GM12878 (cell line): ENCODE measurements around the gene CHMP4A. TPM values are rescaled to one million over a fixed set of nuclear protein-coding genes. Genes with fewer than 3 reads are reported as not detected.
"Not testable (repeated sequence)": the region's sequence is repeated elsewhere in the genome, so short reads cannot be mapped to it uniquely, and the experiment has no call there.

Experiments used
- ATAC-seq: fragments of 200-7000 bp; cut with Tn5 transposase; 3 replicates; pipeline ENCODE4 v1.9.1; 2020; ENCODE audit warnings: mild to moderate bottlenecking, moderate library complexity
- BruUV-seq: library from RNA; stranded (reverse); fragments of 400-500 nt; replicated peaks from 2 replicates; lab custom pipeline; 2021; lab: Mats Ljungman, UMichigan
- CTCF ChIA-PET: fragments of 300-600 bp; sonication (Branson Sonifier 250); formaldehyde crosslinking; extraction: SDS; loops from one replicate; lab custom pipeline; 2021; ENCODE audit warnings: inconsistent platforms; lab: Yijun Ruan, JAX
- POLR2A ChIA-PET: fragments of 350-600 bp; formaldehyde crosslinking; extraction: SDS; loops from one replicate; lab custom pipeline; 2021; ENCODE audit warnings: inconsistent platforms; lab: Charles Lee
- RAD21 ChIA-PET: fragments of 300-600 bp; sonication (Branson Sonifier 250); formaldehyde crosslinking; loops from one replicate; lab custom pipeline; 2023; ENCODE audit warnings: antibody characterized with exemption; ENCODE audit not compliant: unreplicated experiment; lab: Charles Lee
- SMC1A ChIA-PET: fragments of 300-600 bp; sonication (Branson Sonifier 250); formaldehyde crosslinking; loops from one replicate; lab custom pipeline; 2023; ENCODE audit not compliant: unreplicated experiment, uncharacterized antibody; lab: Charles Lee
- DNase-seq: peaks from one replicate; pipeline ENCODE4 v3.0.0-alpha.2; 2011; ENCODE audit warnings: low read depth, low spot score
- FAIRE-seq: peaks from 3 replicates; lab custom pipeline; 2011; peaks lifted over from hg19 to GRCh38; lab: Jason Lieb, UNC
- H2AFZ ChIP-seq: 2 replicates; pipeline ENCODE4 v1.6.0; 2011; ENCODE audit warnings: low read depth, low read length, control low read depth; ENCODE audit not compliant: control insufficient read depth
- H3K27ac ChIP-seq: 2 replicates; pipeline ENCODE4 v1.5.1; 2011; ENCODE audit warnings: control low read depth; ENCODE audit not compliant: control insufficient read depth, insufficient read depth
- H3K27me3 ChIP-seq, 2 experiments: replicated peaks in 1 of 2; 2 replicates each; pipeline versions ENCODE4 v1.6.0 to v1.6.1; 2011; ENCODE audit warnings: low read length in 1 of 2; ENCODE audit not compliant: control insufficient read depth in 2 of 2, insufficient read depth in 2 of 2
- H3K36me3 ChIP-seq, 2 experiments: 2 replicates each; pipeline ENCODE4 v1.5.1; 2011; ENCODE audit warnings: low read length in 1 of 2; ENCODE audit not compliant: control insufficient read depth in 2 of 2, insufficient read depth in 2 of 2
- H3K4me1 ChIP-seq: 2 replicates; pipeline ENCODE4 v1.6.1; 2011; ENCODE audit warnings: mild to moderate bottlenecking, low read length, moderate library complexity, mixed read lengths; ENCODE audit not compliant: control insufficient read depth, insufficient read depth
- H3K4me2 ChIP-seq: 2 replicates; pipeline ENCODE4 v1.6.0; 2011; ENCODE audit warnings: control low read depth; ENCODE audit not compliant: control insufficient read depth, insufficient read depth
- H3K4me3 ChIP-seq: fragments of 200-600 bp; sonication (generic); 2 replicates; pipeline ENCODE4 v1.5.1; 2016
- H3K79me2 ChIP-seq: 2 replicates; pipeline ENCODE4 v1.6.0; 2011; ENCODE audit warnings: low read length; ENCODE audit not compliant: control insufficient read depth, insufficient read depth
- H3K9ac ChIP-seq: 2 replicates; pipeline ENCODE4 v1.8.0; 2011; ENCODE audit warnings: low read length, control low read depth, mixed read lengths; ENCODE audit not compliant: control insufficient read depth, insufficient read depth
- H3K9me3 ChIP-seq: replicated peaks from 3 replicates; pipeline ENCODE4 v1.5.1; 2011; ENCODE audit warnings: mild to moderate bottlenecking, low read length; ENCODE audit not compliant: control insufficient read depth, insufficient read depth
- H4K20me1 ChIP-seq: 2 replicates; pipeline ENCODE4 v1.6.0; 2011; ENCODE audit not compliant: control insufficient read depth, insufficient read depth
- CHD1 ChIP-seq: IDR thresholded peaks from 2 replicates; pipeline ENCODE4 v1.6.1; 2012; ENCODE audit warnings: low read depth, low read length, improper control_type of control experiment
- CREB1 ChIP-seq: IDR thresholded peaks from 2 replicates; pipeline ENCODE4 v1.6.1; 2012; ENCODE audit warnings: low read depth, mild to moderate bottlenecking, inconsistent platforms
- MAX ChIP-seq: IDR thresholded peaks from 2 replicates; pipeline ENCODE4 v1.6.1; 2012; ENCODE audit warnings: low read depth, low read length, improper control_type of control experiment
- MTA2 ChIP-seq: fragments of 450-650 bp; IDR thresholded peaks from 2 replicates; pipeline ENCODE4 v1.6.1; 2016; ENCODE audit warnings: low read depth, mild to moderate bottlenecking, moderate library complexity
- RCOR1 ChIP-seq: conservative IDR thresholded peaks from 2 replicates; pipeline ENCODE4 v1.6.1; 2012; ENCODE audit warnings: low read depth, low read length, improper control_type of control experiment
- SIX5 ChIP-seq: IDR thresholded peaks from 2 replicates; pipeline ENCODE4 v1.6.1; 2011; ENCODE audit warnings: mild to moderate bottlenecking, low read depth, low read length, moderate library complexity; ENCODE audit not compliant: severe bottlenecking
- SMAD1 ChIP-seq: fragments of 450-650 bp; IDR thresholded peaks from 2 replicates; pipeline ENCODE4 v1.6.1; 2018; ENCODE audit warnings: mild to moderate bottlenecking, low read depth; ENCODE audit not compliant: partially characterized antibody
- SUZ12 ChIP-seq: fragments of 200-600 bp; sonication (generic); IDR thresholded peaks from one replicate; pipeline ENCODE4 v1.6.1; 2018; ENCODE audit warnings: antibody characterized with exemption, mild to moderate bottlenecking; ENCODE audit not compliant: unreplicated experiment
- TCF3 ChIP-seq: IDR thresholded peaks from 2 replicates; pipeline ENCODE4 v1.6.1; 2012; ENCODE audit warnings: low read depth, mild to moderate bottlenecking, low read length, borderline replicate concordance; ENCODE audit not compliant: insufficient read depth
- ZNF24 ChIP-seq: fragments of 450-650 bp; IDR thresholded peaks from 2 replicates; pipeline ENCODE4 v1.6.1; 2017; ENCODE audit warnings: antibody characterized with exemption, mild to moderate bottlenecking
- WGBS: methylation state at CpG from one replicate; pipeline ENCODE4 v1.1.6; 2016; ENCODE audit warnings: low lambda C conversion rate; ENCODE audit not compliant: insufficient replicate concordance, insufficient coverage; ENCODE audit errors: missing lambda C conversion rate; 5-methylcytosine and 5-hydroxymethylcytosine counted together
- in situ Hi-C: fragments of 300-500 bp; cut with MboI; formaldehyde crosslinking; loops from 9 replicates; pipeline ENCODE4 v1.14.3; 2018; ENCODE audit warnings: mixed read lengths
- intact Hi-C: fragments of 100-400 bp; cut with micrococcal nuclease; formaldehyde crosslinking; loops from one replicate; pipeline ENCODE4 v1.14.2; 2022; ENCODE audit not compliant: unreplicated experiment
- polyA plus RNA-seq, 11 experiments: library from polyadenylated mRNA; depleted of rRNA in 4 of 11; unstranded in 6 of 11; stranded (reverse) in 5 of 11; fragments of >200 nt; fragmentation: Nextera tagmentation in 4 of 11; fragmentation: Illumina TruSeq in 1 of 11; extraction: Ambion mirVana in 4 of 11; extraction: Trizol in 1 of 11; gene quantifications; 1 replicate in 1 of 11; 2 replicates in 10 of 11; pipeline versions ENCODE4 v1.2.1 to v1.2.3, GENCODE V29; 2011 to 2016; ENCODE audit warnings: inconsistent platforms in 2 of 11, missing spikeins in 2 of 11, low read depth in 1 of 11
- total RNA-seq, 4 experiments: library from RNA; depleted of rRNA in 3 of 4; stranded (reverse); fragments of >200 nt in 3 of 4; fragmentation: Illumina TruSeq in 1 of 4; extraction: Trizol in 1 of 4; gene quantifications; 2 replicates each; pipeline versions ENCODE4 v1.2.1 to v1.2.3, GENCODE V29; 2013 to 2021

Gene CHMP4A
- total and polyA plus RNA-seq, 10 of the 15 experiments (the other 5 are each of a cell fraction or from before 2014, with no cell fraction given): 35.5 to 151 (median 84.7) TPM

- FAIRE-seq, in situ Hi-C loops, H3K79me2 ChIP-seq, H3K27me3 ChIP-seq, SMC1A ChIA-PET, H2AFZ ChIP-seq, DNase-seq, H3K9ac ChIP-seq, H3K9me3 ChIP-seq, H3K27ac ChIP-seq, H3K4me3 ChIP-seq, H3K4me1 ChIP-seq, ATAC-seq, RAD21 ChIA-PET, H4K20me1 ChIP-seq, H3K36me3 ChIP-seq, intact Hi-C loops, BruUV-seq, H3K4me2 ChIP-seq: not testable (repeated sequence)
- POLR2A ChIA-PET: interaction anchor here (0.6 to 0.9 kb wide), 5 partner anchors 9 to 73 kb away, joined by 3 to 11 read pairs (median 6); partner anchors contain the start of gene TSSK4
- CTCF ChIA-PET: interaction anchor here (1.3 kb wide), 1 partner anchor 19 kb away, joined by 3 read pairs; the partner anchor contains the start of gene TINF2
- 98% methylated on average over 4 of the region's 4 CpGs for WGBS
Measured at GRCh38 chr14:24222987-24223386, 9.7 kb upstream of the CHMP4A start.

- Histone ChIP-seq H3K4me1 (peaks cover 3% of the 10 kb centered on the region), H3K9ac (no peak overlapping the region), H3K36me3 (peaks cover 2 to 8% of the 10 kb centered on the region in 2 experiments; a peak in 3 of 4 replicates), H3K4me3 (no peak overlapping the region), H3K27ac (no peak overlapping the region)
- POLR2A ChIA-PET: interaction anchor here (1.1 kb wide), 1 partner anchor 20 kb away, joined by 11 read pairs; no protein-coding TSS in a partner anchor
- no peak for FAIRE-seq
- no peak for DNase-seq
- CTCF ChIA-PET: interaction anchor here (1.5 to 3.4 kb wide), 4 partner anchors 8 to 88 kb away, joined by 5 to 24 read pairs (median 9); partner anchors contain the start of genes CIDEB and TINF2
- no TSS peak for BruUV-seq
- TF ChIP-seq MAX: no peak
- no peak for TF ChIP-seq ZNF24
- TF ChIP-seq MTA2: no peak
- TF ChIP-seq SUZ12: no peak
- no peak for TF ChIP-seq TCF3
- no peak for TF ChIP-seq SIX5
- TF ChIP-seq RCOR1: no peak
- no peak for TF ChIP-seq CREB1
- no peak for TF ChIP-seq SMAD1
- TF ChIP-seq CHD1: no peak
- TF ChIP-seq, all 136 proteins: peak for 0
- no peak for ATAC-seq
- Histone ChIP-seq H3K79me2 (peaks cover 8% of the 10 kb centered on the region), H3K9me3 (no peaks in the 10 kb centered on the region), H3K27me3 (no peaks in the 10 kb centered on the region), H4K20me1 (no peaks in the 10 kb centered on the region), H2AFZ (no peak overlapping the region), H3K4me2 (no peak overlapping the region)
- intact Hi-C loops: loop anchor here (10.0 kb wide), 1 partner anchor 205 kb away; no protein-coding TSS in a partner anchor
- ChIA-PET RAD21 (interaction anchor here (0.7 kb wide), 1 partner anchor 81 kb away, joined by 3 read pairs; no protein-coding TSS in a partner anchor), SMC1A (interaction anchor here (0.9 to 2.0 kb wide), 4 partner anchors 13 to 77 kb away, joined by 3 to 12 read pairs (median 4); partner anchors contain the start of genes GMPR2 and NEDD8)
- 49% methylated on average over 3 of the region's 3 CpGs for WGBS
- in situ Hi-C loops: no loop called here
Measured at GRCh38 chr14:24219521-24219920, 6.2 kb upstream of the CHMP4A start.
